Measurements from ENCODE around the gene CEACAM21. TPM values are rescaled to one million over a fixed set of nuclear protein-coding genes. Genes with fewer than 3 reads are reported as not detected.

Gene CEACAM21
- total and polyA plus RNA-seq, 4 donors: 6.5 to 12.2 (median 10.3) TPM

DNA sequence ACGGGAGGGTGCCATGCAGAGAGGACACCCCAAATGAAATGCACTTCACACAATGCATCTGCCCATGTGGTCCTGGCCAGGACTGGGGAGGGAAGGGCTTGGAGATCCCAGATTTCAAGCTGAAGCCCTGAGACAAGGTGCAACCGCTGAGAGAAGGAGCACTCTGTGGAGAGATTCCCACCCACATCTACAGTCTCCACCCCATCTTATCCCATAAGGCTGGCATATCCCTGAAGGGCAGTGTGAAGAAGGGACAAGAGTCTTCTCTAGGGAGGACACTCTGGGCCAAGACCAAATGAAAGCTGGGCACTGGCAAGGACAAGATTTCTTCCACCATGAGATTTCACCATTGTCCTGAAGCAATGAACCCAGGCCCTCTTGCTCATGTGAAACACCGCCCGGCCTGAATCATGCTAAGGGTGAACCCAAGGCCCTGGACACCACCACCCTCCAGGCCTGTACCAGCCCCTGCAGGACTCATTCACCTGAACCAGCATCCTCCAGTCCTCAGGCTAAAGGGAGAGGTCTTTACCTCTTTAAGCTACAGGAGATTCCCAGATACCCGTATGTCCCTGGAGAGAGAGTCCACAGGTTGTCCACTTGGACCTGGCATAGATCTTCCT is 30.4 kb downstream of the CEACAM21 start:
- no peaks in the 10 kb centered on the region for H3K9me3 ChIP-seq (ENCODE audit: control insufficient read depth in 4 of 4, insufficient read depth in 3 of 4, low read length in 3 of 4)
- TF ChIP-seq, protein P1, sequence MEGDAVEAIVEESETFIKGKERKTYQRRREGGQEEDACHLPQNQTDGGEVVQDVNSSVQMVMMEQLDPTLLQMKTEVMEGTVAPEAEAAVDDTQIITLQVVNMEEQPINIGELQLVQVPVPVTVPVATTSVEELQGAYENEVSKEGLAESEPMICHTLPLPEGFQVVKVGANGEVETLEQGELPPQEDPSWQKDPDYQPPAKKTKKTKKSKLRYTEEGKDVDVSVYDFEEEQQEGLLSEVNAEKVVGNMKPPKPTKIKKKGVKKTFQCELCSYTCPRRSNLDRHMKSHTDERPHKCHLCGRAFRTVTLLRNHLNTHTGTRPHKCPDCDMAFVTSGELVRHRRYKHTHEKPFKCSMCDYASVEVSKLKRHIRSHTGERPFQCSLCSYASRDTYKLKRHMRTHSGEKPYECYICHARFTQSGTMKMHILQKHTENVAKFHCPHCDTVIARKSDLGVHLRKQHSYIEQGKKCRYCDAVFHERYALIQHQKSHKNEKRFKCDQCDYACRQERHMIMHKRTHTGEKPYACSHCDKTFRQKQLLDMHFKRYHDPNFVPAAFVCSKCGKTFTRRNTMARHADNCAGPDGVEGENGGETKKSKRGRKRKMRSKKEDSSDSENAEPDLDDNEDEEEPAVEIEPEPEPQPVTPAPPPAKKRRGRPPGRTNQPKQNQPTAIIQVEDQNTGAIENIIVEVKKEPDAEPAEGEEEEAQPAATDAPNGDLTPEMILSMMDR (IDR thresholded peaks at IDR 0.05; ENCODE audit: control extremely low read depth, extremely low read depth): no peak
- WGBS, 2 donors: 87 to 88% methylated on average over 5 of the region's 5 CpGs
- no peak overlapping the region for H3K4me3 ChIP-seq
- no peak for ATAC-seq (ENCODE audit: insufficient read depth, low FRiP score)
- no peak overlapping the region for H3K9ac ChIP-seq (ENCODE audit: insufficient read depth in 1 of 2, low read length in 2 of 2)
- H3K27me3 ChIP-seq (ENCODE audit: control insufficient read depth in 3 of 3, insufficient read depth in 3 of 3, low read length in 2 of 3): peaks cover 0 to 17% (median 0%) of the 10 kb centered on the region in 3 donors
- no peaks in the 10 kb centered on the region for H3K36me3 ChIP-seq (ENCODE audit: control insufficient read depth in 4 of 4, insufficient read depth in 4 of 4, low read length in 4 of 4)
- H3K4me1 ChIP-seq (ENCODE audit: control insufficient read depth in 5 of 5, insufficient read depth in 5 of 5, low read length in 5 of 5): no peaks in the 10 kb centered on the region
- no peak for DNase-seq
- no peak overlapping the region for H3K27ac ChIP-seq (ENCODE audit: low read depth in 1 of 2, low read length in 1 of 2)

DNA sequence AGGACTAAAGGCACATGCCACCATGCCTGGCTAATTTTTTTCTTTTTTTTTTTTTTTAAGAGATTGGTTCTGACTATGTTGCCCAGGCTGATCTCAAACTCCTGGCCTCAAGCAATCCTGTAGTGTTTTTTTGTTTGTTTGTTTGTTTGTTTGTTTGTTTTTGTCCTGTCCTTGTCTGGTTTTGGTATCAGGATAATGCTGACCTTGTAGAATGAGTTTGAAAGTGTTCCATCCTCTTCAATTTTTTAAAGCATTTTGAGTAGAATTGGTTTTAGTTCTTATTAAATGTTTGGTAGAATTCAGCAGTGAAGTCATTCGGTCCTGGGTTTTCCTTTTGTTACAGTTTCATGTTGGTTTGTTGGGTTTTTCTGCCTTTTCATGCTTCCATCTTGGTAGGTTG is 31.7 kb downstream of the CEACAM21 start:
- no peak for ATAC-seq (ENCODE audit: insufficient read depth, low FRiP score)
- H3K4me1 ChIP-seq (ENCODE audit: control insufficient read depth in 5 of 5, insufficient read depth in 5 of 5, low read length in 5 of 5): no peaks in the 10 kb centered on the region
- TF ChIP-seq, protein P1 (IDR thresholded peaks at IDR 0.05; ENCODE audit: control extremely low read depth, extremely low read depth): no peak
- 80 to 92% methylated on average over 1 of the region's 1 CpG for WGBS, 2 donors
- DNase-seq: no peak
- peaks cover 0 to 14% (median 0%) of the 10 kb centered on the region in 3 donors for H3K27me3 ChIP-seq (ENCODE audit: control insufficient read depth in 3 of 3, insufficient read depth in 3 of 3, low read length in 2 of 3)
- no peaks in the 10 kb centered on the region for H3K9me3 ChIP-seq (ENCODE audit: control insufficient read depth in 4 of 4, insufficient read depth in 3 of 4, low read length in 3 of 4)
- no peaks in the 10 kb centered on the region for H3K36me3 ChIP-seq (ENCODE audit: control insufficient read depth in 4 of 4, insufficient read depth in 4 of 4, low read length in 4 of 4)
- H3K27ac ChIP-seq (ENCODE audit: low read depth in 1 of 2, low read length in 1 of 2): no peak overlapping the region
- no peak overlapping the region for H3K9ac ChIP-seq (ENCODE audit: insufficient read depth in 1 of 2, low read length in 2 of 2)
- no peak overlapping the region for H3K4me3 ChIP-seq

DNA sequence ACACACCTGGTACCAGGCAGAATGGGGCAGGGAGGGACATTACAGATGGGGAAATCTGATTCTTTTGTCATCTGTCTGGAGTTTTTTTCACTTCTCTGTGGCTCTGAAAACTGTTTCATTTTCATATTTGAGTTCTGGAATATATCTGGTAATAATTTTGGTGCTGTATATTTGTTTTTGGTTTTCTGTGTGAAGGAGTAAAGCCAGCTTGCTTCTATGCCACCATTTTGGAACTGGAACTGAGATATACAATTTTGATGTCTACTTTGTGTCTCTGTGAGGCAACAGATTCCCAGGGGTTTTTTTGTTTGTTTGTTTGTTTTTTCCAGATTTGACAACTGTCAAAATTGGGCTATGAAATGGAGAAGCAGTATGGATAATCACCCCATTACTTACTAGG is 34.8 kb downstream of the CEACAM21 start:
- H3K27me3 ChIP-seq (ENCODE audit: control insufficient read depth in 3 of 3, insufficient read depth in 3 of 3, low read length in 2 of 3): peaks cover 0 to 3% (median 0%) of the 10 kb centered on the region in 3 donors
- no peak overlapping the region for H3K4me3 ChIP-seq
- TF ChIP-seq, protein P1 (IDR thresholded peaks at IDR 0.05; ENCODE audit: control extremely low read depth, extremely low read depth): no peak
- peaks cover 0 to 2% (median 0%) of the 10 kb centered on the region in 4 donors for H3K9me3 ChIP-seq (ENCODE audit: control insufficient read depth in 4 of 4, insufficient read depth in 3 of 4, low read length in 3 of 4)
- H3K4me1 ChIP-seq (ENCODE audit: control insufficient read depth in 5 of 5, insufficient read depth in 5 of 5, low read length in 5 of 5): no peaks in the 10 kb centered on the region
- H3K27ac ChIP-seq (ENCODE audit: low read depth in 1 of 2, low read length in 1 of 2): no peak overlapping the region
- DNase-seq: no peak
- no peak for ATAC-seq (ENCODE audit: insufficient read depth, low FRiP score)
- no peak overlapping the region for H3K9ac ChIP-seq (ENCODE audit: insufficient read depth in 1 of 2, low read length in 2 of 2)
- no peaks in the 10 kb centered on the region for H3K36me3 ChIP-seq (ENCODE audit: control insufficient read depth in 4 of 4, insufficient read depth in 4 of 4, low read length in 4 of 4)

DNA sequence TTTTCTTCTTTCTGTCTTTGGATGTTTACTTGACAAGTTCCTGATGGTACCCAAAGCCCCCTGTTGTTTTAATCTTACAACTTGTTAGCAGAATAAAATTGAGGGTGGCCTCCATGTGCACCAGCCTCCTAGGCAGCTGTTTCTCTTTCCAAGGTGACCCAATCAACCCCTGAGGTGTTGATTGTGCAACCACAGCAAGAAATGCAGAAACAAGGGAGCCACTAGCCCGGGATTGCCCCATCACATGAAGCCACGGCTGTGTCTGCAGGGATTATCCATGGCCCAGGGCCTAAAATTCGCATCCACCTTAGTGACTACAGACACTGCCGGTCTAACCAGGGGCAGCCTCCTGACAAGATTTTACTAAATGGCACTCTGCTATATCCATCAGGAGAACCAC is 36.5 kb downstream of the CEACAM21 start:
- peaks cover 0 to 2% (median 0%) of the 10 kb centered on the region in 4 donors for H3K9me3 ChIP-seq (ENCODE audit: control insufficient read depth in 4 of 4, insufficient read depth in 3 of 4, low read length in 3 of 4)
- WGBS, 2 donors: 26 to 56% methylated on average over 4 of the region's 4 CpGs
- no peak overlapping the region for H3K4me3 ChIP-seq
- H3K36me3 ChIP-seq (ENCODE audit: control insufficient read depth in 4 of 4, insufficient read depth in 4 of 4, low read length in 4 of 4): no peaks in the 10 kb centered on the region
- no peaks in the 10 kb centered on the region for H3K4me1 ChIP-seq (ENCODE audit: control insufficient read depth in 5 of 5, insufficient read depth in 5 of 5, low read length in 5 of 5)
- peaks cover 0 to 3% (median 0%) of the 10 kb centered on the region in 3 donors for H3K27me3 ChIP-seq (ENCODE audit: control insufficient read depth in 3 of 3, insufficient read depth in 3 of 3, low read length in 2 of 3)
- no peak overlapping the region for H3K9ac ChIP-seq (ENCODE audit: insufficient read depth in 1 of 2, low read length in 2 of 2)
- no peak for ATAC-seq (ENCODE audit: insufficient read depth, low FRiP score)
- no peak overlapping the region for H3K27ac ChIP-seq (ENCODE audit: low read depth in 1 of 2, low read length in 1 of 2)
- DNase-seq: no peak
- TF ChIP-seq, protein P1 (IDR thresholded peaks at IDR 0.05; ENCODE audit: control extremely low read depth, extremely low read depth): no peak
